22Rv1 (cell line): Measurements from ENCODE around the gene A2M.

Experiments used
- CTCF ChIP-seq: fragments of 450-650 bp; IDR thresholded peaks from 2 replicates; pipeline ENCODE4 v1.5.1; 2017; ENCODE audit warnings: mild to moderate bottlenecking
- ZFX ChIP-seq: fragments of 450-650 bp; IDR thresholded peaks from 2 replicates; pipeline ENCODE4 v1.6.1; 2017; ENCODE audit warnings: antibody characterized with exemption, borderline replicate concordance

GRCh38 chr12:9074484-9075137, 41.1 kb downstream of the A2M start:
- TF ChIP-seq CTCF, result no peak
- TF ChIP-seq ZFX, result no peak
